ENCODE results near the gene PSMA2. TPM values are rescaled to one million over a fixed set of nuclear protein-coding genes. Genes with fewer than 3 reads are reported as not detected.
A peak's percentile ranks its signal among the peaks of the same experiment; 100 is the strongest.
"Not testable (repeated sequence)": the region's sequence is repeated elsewhere in the genome, so short reads cannot be mapped to it uniquely, and the experiment has no call there.

PSMA2 gene
- polyA plus RNA-seq, 1 donor = 280 TPM

DNA sequence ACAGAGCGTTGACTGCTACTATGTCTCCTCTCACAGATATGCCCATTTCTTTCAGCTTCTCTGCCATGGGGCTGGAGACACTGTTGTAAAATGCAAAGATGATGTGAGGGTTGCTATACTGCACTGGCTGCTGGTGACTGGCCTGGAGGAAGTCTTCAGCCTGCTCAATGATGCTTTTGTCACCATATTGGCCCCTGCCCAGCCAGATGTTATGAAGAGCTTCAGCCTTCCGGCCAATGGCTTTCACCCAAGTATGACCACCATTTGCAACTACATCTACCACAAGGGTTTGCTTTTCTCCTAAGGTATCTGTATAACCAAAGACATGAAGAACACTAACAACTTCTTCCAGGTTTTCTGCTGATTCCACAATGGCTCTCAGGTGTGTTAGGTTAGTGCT lies 21.7 kb downstream of the PSMA2 start:
- no peak for DNase-seq

DNA sequence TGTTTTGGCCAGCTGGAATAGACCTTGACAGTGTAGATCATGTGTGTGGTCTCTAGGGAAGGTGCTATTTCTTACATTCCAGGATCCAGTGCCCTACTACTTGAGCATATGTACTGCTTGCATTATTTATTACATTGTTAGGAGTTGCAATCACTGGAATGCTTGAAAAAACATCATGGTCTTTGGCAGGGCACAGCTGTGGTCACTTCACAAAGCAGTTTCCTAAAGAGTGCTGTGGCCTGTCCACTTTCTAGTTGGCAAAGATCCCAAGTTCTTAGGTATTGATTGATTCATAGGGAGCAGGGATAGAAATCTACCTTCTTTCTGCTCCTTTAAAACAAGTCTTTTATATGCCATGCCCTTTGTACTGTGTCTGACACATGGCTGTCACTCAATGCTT lies 24.7 kb downstream of the PSMA2 start:
- no peak for DNase-seq

DNA sequence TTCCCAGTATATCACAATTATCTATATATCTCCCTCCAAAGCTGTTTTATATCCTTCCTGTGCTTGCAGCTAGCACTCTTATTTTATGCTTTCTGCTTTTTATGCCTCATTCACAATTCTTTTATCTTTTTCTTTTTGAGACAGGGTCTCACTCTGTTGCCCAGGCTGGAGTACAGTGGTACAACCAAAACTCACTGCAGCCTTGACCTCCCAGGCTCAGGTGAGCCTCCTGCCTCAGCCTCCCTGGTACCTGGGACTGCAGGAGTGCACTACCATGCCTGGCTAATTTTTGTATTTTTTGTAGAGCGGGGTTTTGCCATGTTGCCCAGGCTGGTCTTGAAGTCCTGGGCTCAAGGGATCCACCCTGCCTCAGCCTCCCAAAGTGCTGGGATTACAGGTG lies 25.8 kb downstream of the PSMA2 start:
- DNase-seq = no peak

DNA sequence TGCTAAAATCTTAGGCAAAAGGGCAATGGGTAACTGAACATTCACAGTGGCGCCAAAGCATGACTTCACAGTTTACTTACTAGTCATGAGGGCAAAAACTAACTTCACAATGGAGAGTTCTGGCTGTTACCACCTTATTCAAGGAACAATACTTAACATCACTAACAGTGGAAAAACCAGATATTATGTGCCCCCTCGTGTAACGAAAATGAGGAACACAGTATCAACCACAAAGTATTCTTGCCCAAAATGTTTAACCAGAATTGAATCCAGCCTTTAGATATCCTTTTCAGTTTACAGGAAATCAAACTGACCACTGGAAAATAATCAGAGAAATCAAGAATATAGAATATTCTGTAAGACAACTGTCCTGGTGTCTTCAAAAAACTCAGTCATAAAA lies 29.6 kb downstream of the PSMA2 start:
- no peak for DNase-seq

DNA sequence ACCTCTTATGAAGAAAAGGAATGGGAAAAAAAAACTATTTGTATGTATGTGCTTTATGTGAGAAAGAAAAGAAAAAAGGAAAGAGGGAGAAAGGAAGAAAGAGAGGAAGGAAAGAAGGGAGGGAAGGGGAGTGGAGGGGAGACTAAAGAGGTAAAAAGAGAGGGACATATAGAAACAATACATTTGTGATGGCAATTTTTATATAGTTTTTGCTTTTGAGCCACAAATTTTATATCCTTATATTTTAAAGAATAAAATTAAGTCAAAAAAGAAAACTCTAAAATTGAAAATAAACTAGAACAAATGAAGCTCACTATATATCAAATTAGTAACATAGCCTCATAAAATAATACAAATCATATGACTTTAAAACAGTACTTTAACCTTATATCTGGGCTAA lies 31.1 kb downstream of the PSMA2 start:
- no peak for DNase-seq

DNA sequence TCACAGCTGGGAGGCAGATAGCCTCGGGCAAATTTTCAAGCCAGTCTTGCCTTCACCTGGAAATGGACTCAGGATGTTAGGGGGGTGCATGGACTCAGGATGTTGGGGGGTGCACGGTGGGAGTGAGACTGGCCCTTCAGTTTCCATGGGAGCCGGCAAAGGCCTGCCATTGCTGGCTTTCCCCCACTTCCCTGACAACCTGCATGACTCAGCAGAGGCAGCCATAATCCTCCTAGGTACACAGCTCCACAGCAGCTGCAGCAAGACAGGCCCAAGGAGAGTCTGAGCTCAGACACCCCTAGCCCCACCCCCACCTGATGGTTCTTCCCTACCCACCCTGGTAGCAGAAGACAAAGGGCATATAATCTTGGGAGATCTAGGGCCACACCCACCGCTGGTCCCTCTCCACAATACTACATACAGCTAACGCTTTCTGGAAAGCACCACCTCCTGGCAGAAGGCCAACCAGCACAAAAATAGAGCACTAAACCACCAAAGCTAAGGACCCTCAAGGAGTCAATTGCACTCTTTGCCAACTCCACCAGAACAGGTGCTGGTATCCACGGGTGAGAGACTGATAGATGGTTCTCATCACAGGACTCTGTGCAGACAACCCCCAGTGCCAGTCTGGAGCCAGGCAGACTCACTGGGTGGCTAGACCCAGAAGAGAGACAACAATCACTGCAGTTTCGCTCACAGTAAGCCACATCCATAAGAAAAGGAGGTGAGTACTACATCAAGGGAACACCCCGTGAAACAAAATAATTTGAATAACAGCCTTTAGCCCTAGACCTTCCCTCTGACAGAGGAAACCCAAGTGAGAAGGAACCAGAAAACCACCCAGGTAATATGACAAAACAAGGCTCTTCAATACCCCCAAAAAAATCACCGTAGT lies 38.4 kb downstream of the PSMA2 start:
- DNase-seq = no peak

DNA sequence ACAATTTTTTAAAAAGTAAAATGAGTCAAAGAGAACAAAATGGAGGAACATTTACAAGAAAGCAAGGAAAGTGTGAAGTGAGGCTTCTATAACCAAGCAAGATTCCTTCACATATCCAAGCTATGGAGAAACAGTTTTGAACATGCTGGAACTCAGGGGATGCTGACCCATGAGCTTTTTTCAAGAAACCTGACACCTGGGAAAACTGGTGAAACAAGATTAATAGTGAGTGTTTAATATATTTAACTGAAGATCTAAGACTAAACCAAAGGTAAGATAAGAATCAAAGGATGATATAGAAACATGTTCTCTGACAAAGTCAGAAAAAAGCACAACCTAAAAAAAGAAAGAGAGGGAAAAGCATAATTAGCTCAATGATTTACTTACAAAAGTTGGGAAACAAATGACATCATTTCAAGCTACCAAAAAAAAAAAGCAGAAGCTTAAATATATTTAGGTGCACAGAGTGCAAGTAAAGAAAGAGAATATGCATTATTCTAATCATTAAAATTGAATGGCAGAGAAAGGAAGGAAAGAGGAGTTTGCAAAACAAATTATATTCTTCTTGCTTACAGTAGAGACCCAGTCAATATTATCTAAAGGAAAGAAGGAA lies 45.0 kb downstream of the PSMA2 start:
- DNase-seq = no peak

DNA sequence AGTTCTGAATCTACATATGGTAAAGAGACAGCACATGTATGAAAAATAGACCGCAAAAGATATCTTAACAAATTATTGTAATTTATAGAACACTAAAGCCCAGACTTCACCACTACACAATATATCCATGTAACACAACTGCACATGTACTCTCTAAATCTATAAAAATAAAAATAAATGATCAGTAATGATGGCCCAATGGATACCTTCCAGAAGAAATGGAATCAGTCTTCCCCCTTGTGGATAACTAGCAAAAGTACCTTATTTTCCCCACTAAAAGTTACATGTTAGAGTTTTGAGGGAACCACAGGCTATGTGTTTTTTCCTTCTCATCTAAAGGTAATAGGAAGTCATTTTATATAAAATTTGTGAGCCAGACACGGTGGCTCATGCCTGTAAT lies 45.8 kb downstream of the PSMA2 start:
- no peak for DNase-seq

DNA sequence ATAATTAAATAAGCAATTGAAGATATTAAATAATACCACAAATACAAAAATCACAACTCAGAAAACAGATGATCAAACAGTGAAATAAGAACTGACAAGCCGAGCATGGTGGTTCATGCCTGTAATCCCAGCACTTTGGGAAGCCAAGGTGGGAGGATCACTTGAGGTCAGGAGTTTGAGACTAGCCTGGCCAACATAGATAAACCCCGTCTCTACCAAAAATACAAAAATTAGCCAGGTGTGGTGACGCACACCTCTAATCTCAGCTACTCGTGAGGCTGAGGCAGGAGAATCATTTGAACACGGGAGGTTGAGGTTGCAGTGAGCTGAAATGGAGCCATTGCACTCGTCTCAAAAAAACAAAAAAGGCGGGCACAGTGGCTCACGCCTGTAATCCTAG lies 46.8 kb downstream of the PSMA2 start:
- not testable (repeated sequence) for DNase-seq

DNA sequence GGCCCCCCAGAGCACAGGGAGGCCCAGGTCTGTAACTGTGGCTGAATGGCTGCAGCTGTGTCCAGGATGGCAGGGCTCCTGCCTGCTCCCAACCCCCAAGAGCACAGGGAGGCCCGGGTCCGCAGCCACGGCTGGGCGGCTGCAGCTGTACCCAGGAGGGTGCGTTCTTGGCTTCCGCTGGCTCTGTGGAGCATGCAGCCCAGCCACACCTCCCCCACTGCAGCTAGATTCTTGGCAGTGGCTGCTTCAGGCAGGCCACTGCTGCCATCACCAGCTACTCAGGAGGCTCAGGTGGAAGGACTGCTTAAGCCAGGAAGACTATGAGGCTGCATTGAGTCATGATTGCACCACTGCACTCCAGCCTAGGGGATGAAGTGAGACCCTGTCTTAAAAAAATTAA lies 48.0 kb downstream of the PSMA2 start:
- peak; percentile 69 for DNase-seq

DNA sequence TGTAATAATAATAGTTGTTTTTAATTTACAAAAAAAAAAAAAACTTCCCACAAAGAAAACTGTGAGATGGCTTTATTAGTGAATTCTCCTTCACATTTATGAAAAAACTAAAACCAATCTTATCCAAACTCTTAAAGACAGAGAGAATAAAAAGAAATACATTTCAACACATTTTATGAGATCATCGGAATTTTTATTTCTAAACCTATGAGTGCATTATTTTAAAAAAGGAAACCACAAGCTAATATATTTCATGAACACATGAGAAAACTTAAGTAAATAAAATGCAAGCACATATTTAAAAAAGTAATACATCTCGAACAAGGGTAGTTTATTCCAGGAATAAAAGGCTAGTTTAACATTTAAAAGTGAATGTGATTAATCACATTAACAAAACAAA lies 51.6 kb downstream of the PSMA2 start:
- no peak for DNase-seq

DNA sequence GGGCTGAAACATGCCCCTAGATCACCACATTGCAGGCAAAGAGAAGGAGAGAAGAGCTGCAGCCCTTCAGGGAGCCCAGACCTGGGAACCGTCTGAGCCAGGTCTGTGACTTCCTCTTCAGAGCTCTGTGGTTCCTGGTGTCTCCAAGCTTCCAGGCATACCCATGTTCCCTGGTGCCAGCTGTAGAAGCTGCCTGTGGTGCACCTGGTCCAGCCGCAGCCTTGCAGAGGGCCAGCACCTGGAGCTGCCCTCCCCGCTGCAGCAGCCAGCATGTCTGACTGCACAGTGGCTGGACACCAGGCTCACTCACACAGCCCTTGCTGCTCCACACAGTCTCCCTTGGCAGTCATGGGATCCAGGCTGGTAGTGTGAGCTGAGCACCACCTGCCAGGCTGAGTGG lies 53.7 kb downstream of the PSMA2 start:
- no peak for DNase-seq

DNA sequence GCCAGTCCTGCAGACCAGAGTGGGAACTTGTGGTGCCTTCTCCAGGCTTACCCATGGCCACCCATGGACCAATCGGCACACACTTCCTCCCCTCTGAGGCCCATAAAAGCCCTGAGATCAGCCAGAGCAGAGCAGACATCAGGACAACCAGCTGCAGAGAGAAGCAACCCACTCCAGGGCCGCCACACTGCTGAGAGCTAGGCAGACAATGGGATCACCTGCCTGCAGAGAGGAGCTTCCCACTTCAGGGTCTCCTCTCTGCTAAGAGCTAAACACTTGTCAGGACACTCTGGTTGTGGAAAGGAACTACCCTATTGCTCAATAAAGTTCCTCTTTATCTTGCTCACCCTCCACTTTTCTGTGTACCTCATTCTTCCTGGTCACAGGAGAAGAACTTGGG lies 54.1 kb downstream of the PSMA2 start:
- DNase-seq = no peak

DNA sequence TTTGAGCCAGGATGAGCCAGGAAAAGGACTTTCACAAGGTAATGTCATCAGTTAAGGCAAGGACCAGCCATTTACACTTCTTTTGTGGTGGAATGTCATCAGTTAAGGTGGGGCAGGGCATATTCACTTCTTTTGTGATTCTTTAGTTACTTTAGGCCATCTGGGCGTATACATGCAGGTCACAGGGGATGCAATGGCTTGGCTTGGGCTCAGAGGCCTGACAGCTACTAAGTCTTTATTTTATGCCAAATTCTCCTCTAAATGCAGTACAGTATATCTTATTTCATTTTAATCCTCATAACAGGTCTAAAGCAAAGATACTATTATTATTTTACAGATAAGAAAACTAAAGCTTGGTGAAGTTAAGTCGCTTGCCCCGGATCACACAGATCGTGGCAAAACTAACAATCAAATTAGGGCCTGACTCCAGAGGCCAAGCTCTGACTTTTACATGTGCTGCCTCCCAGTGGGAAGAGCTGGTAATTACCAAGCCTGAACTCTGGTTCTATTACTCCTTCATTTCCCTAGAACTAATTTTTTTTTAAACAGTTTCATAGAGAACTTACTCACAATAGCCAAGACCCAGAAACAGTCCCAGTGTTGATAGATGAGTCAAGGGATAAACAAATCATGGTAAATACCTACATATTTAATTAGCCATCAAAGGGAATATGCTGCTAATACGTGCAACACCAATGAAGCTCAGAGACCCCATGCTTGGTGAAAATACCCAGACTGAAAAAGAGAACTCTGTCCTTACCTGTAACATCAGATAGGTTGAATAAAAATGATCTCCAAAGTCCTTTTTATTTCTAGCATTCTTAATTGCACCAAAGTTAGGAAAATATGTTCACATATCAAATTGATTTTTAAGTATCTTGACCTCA lies 55.5 kb downstream of the PSMA2 start:
- DNase-seq = peak; percentile 63

DNA sequence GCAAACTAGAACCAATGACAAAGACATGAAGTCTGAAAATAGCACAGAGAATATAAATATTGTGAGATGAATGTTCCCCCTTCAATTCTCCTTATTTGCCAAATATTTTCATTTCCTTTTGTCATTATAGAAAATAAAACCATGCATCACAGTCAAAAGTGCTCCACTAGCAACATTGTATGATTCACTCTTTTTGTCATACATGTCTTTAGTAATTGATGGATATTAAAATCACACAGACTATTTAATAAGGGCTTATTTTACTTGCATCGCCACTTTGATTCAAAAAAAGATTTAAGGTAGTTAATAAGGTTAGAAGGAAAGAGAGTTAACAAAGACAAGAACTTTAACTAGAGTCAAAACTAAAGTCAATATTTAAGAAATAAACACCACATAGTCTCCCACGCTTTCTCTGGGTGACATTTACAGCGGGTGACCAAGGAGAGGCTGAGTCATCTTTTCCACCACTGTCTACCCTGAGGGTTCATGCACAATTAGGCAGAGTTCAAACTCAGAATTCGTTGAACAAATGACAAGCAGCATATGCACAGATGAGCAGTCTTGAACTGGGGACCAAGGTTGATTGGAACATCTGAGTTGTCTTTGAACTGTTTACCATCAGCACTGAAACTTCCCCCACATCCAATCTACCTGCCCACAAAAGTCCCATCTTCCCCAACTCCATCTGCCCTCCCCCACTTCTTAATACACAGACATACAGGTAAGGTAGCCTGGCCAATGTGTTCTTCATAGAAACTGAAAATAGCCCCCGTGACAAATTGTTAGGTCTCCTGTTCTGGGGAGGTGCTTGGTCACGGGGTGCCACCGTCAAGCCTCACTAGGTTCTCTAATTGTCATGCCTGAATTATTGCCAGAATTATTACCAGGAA lies 62.6 kb downstream of the PSMA2 start:
- DNase-seq = no peak

DNA sequence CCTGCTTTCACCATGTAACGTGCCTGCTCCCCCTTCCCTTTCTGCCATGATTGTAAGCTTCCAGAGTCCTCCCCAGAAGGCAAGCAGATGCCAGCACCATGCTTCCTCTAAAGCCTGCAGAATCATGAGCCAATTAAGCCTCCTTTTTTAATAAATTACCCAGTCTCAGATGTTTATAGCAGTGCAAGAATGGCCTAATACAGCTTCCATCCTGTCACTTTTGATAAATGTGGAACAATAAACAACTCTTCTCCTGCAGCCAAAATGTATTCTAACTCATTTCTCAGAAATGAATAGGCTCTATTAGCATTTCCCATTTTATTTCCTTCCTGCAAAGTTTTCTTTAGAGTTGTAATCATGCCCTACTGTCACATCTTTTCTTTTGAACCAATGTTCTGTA lies 63.5 kb downstream of the PSMA2 start:
- no peak for DNase-seq

Other genes starting within 250 kb of the PSMA2 start
- 9.5 TPM for gene C7orf25, start 20.1 kb downstream of the PSMA2 start, polyA plus RNA-seq (ENCODE audit: insufficient read length)
- gene MRPL32, start 202 bp upstream of the PSMA2 start, polyA plus RNA-seq (ENCODE audit: insufficient read length) = 102 TPM
- gene HECW1, start 180.5 kb upstream of the PSMA2 start, polyA plus RNA-seq (ENCODE audit: insufficient read length) = 9.4 TPM